ENCODE results near the gene GALNT17. TPM values are rescaled to one million over a fixed set of nuclear protein-coding genes. Genes with fewer than 3 reads are reported as not detected.

Gene GALNT17
- total and polyA plus RNA-seq, 12 donors: 0.94 to 37.5 (median 8.1) TPM

GRCh38 chr7:71184136-71184535 lies 52.2 kb downstream of the GALNT17 start:
- TF ChIP-seq CTCF (IDR thresholded peaks at IDR 0.05) (no peak), POLR2A (IDR thresholded peaks at IDR 0.05) (no peak)

GRCh38 chr7:71184609-71185008 lies 52.7 kb downstream of the GALNT17 start:
- H3K4me1 ChIP-seq (replicated peaks in 1 of 2): no peaks in the 10 kb centered on the region
- H3K27me3 ChIP-seq: no peaks in the 10 kb centered on the region
- no peak overlapping the region for H3K4me3 ChIP-seq
- TF ChIP-seq CTCF (IDR thresholded peaks at IDR 0.05) (no peak), POLR2A (IDR thresholded peaks at IDR 0.05) (no peak)
- no peak for DNase-seq
- no peaks in the 10 kb centered on the region for H3K9me3 ChIP-seq (replicated peaks in 1 of 3)
- no peaks in the 10 kb centered on the region for H3K36me3 ChIP-seq (replicated peaks in 1 of 2)
- WGBS, 4 donors: 75 to 91% (median 82%) methylated on average over 1 of the region's 1 CpG
- no peak overlapping the region for H3K27ac ChIP-seq
- intact Hi-C loops (cut with DNase I): no loop called here

More at GRCh38 chr7:71184136-71184535, 52.2 kb downstream of the GALNT17 start:
- Histone ChIP-seq H3K27ac (no peak overlapping the region), H3K9me3 (replicated peaks in 1 of 3) (no peaks in the 10 kb centered on the region), H3K36me3 (replicated peaks in 1 of 2) (no peaks in the 10 kb centered on the region), H3K27me3 (no peaks in the 10 kb centered on the region), H3K4me1 (replicated peaks in 1 of 2) (no peaks in the 10 kb centered on the region), H3K4me3 (no peak overlapping the region)
- intact Hi-C loops (cut with DNase I): no loop called here
- no peak for DNase-seq
- 87 to 95% (median 93%) methylated on average over 5 of the region's 5 CpGs for WGBS, 4 donors

GRCh38 chr7:71186535-71187057 lies 54.7 kb downstream of the GALNT17 start:
- no peak overlapping the region for H3K27ac ChIP-seq
- intact Hi-C loops (cut with DNase I): no loop called here
- H3K4me1 ChIP-seq (replicated peaks in 1 of 2): no peaks in the 10 kb centered on the region
- WGBS, 4 donors: 79 to 90% (median 87%) methylated on average over 4 of the region's 4 CpGs
- DNase-seq: no peak
- H3K4me3 ChIP-seq: no peak overlapping the region
- no peaks in the 10 kb centered on the region for H3K36me3 ChIP-seq (replicated peaks in 1 of 2)
- no peaks in the 10 kb centered on the region for H3K27me3 ChIP-seq
- no peaks in the 10 kb centered on the region for H3K9me3 ChIP-seq (replicated peaks in 1 of 3)
- no peak for TF ChIP-seq POLR2A (IDR thresholded peaks at IDR 0.05)
- TF ChIP-seq CTCF (IDR thresholded peaks at IDR 0.05): no peak

- H3K36me3 ChIP-seq (replicated peaks in 1 of 2): no peaks in the 10 kb centered on the region
- intact Hi-C loops (cut with DNase I): no loop called here
- no peaks in the 10 kb centered on the region for H3K27me3 ChIP-seq
- TF ChIP-seq CTCF (IDR thresholded peaks at IDR 0.05): no peak
- no peak for TF ChIP-seq POLR2A (IDR thresholded peaks at IDR 0.05)
- no peak for DNase-seq
- H3K9me3 ChIP-seq (replicated peaks in 1 of 3): no peaks in the 10 kb centered on the region
- H3K4me3 ChIP-seq: no peak overlapping the region
- H3K4me1 ChIP-seq (replicated peaks in 1 of 2): no peaks in the 10 kb centered on the region
- no peak overlapping the region for H3K27ac ChIP-seq
- 84 to 97% (median 86%) methylated on average over 6 of the region's 6 CpGs for WGBS, 4 donors
These were observed 59.8 kb downstream of the GALNT17 start for GRCh38 chr7:71191771-71192170.
